Measurements from ENCODE around the gene SERINC2. TPM values are rescaled to one million over a fixed set of nuclear protein-coding genes. Genes with fewer than 3 reads are reported as not detected.

SERINC2 gene
- polyA plus RNA-seq, 1 donor (not counting 4 experiments of a cell fraction or from before 2014, with no cell fraction given) = 171 TPM

- no peak for TF ChIP-seq EZH2 (IDR thresholded peaks at IDR 0.05; ENCODE audit: low read length)
- TF ChIP-seq, protein P1, sequence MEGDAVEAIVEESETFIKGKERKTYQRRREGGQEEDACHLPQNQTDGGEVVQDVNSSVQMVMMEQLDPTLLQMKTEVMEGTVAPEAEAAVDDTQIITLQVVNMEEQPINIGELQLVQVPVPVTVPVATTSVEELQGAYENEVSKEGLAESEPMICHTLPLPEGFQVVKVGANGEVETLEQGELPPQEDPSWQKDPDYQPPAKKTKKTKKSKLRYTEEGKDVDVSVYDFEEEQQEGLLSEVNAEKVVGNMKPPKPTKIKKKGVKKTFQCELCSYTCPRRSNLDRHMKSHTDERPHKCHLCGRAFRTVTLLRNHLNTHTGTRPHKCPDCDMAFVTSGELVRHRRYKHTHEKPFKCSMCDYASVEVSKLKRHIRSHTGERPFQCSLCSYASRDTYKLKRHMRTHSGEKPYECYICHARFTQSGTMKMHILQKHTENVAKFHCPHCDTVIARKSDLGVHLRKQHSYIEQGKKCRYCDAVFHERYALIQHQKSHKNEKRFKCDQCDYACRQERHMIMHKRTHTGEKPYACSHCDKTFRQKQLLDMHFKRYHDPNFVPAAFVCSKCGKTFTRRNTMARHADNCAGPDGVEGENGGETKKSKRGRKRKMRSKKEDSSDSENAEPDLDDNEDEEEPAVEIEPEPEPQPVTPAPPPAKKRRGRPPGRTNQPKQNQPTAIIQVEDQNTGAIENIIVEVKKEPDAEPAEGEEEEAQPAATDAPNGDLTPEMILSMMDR (optimal IDR thresholded peaks at IDR 0.05 in 1 of 3, IDR thresholded peaks at IDR 0.05 in 1 of 3, conservative IDR thresholded peaks at IDR 0.05 in 1 of 3; ENCODE audit: extremely low read depth in 1 of 3, insufficient read depth in 2 of 3, low read length in 3 of 3) = no peak
- H3K27me3 ChIP-seq (ENCODE audit: control insufficient read depth, extremely low read depth, insufficient read depth, low read length) = no peaks in the 10 kb centered on the region
- no peaks in the 10 kb centered on the region for H4K20me1 ChIP-seq (ENCODE audit: control insufficient read depth, extremely low read depth, insufficient read depth, low read length)
- H3K4me3 ChIP-seq (ENCODE audit: control insufficient read depth in 2 of 3, extremely low read depth in 1 of 3, insufficient read depth in 2 of 3, low read depth in 1 of 3, low read length in 3 of 3) = no peak overlapping the region
- no peaks in the 10 kb centered on the region for H3K79me2 ChIP-seq (ENCODE audit: control insufficient read depth, insufficient read depth, low read length)
- H3K9ac ChIP-seq (ENCODE audit: control insufficient read depth, extremely low read depth, insufficient read depth, low read length) = no peak overlapping the region
- FAIRE-seq (no peak), DNase-seq (ENCODE audit: low read depth, low spot score) (no peak)
- H3K9me1 ChIP-seq (ENCODE audit: control insufficient read depth, extremely low read depth, insufficient read depth, low read length) = no peaks in the 10 kb centered on the region
- H3K4me2 ChIP-seq (ENCODE audit: control insufficient read depth, extremely low read depth, insufficient read depth, low read depth, low read length) = no peak overlapping the region
- H2AFZ ChIP-seq (ENCODE audit: control insufficient read depth, low read length) = no peak overlapping the region
- H3K9me3 ChIP-seq (ENCODE audit: control insufficient read depth, low read depth, low read length) = no peaks in the 10 kb centered on the region
- no peak overlapping the region for H3K27ac ChIP-seq (ENCODE audit: control insufficient read depth, insufficient read depth, low read length)
- dilution Hi-C loops (cut with MboI; ENCODE audit: extremely low pct_ligation_motif_present, low sequenced_read_pairs) = no loop called here
- H3K36me3 ChIP-seq (ENCODE audit: control insufficient read depth in 2 of 2, extremely low read depth in 1 of 2, insufficient read depth in 2 of 2, low read length in 2 of 2) = no peaks in the 10 kb centered on the region
- no peaks in the 10 kb centered on the region for H3K4me1 ChIP-seq (ENCODE audit: control insufficient read depth, extremely low read depth, insufficient read depth, low read length)
Measured at GRCh38 chr1:31443673-31444072, 30.7 kb downstream of the SERINC2 start.

DNA sequence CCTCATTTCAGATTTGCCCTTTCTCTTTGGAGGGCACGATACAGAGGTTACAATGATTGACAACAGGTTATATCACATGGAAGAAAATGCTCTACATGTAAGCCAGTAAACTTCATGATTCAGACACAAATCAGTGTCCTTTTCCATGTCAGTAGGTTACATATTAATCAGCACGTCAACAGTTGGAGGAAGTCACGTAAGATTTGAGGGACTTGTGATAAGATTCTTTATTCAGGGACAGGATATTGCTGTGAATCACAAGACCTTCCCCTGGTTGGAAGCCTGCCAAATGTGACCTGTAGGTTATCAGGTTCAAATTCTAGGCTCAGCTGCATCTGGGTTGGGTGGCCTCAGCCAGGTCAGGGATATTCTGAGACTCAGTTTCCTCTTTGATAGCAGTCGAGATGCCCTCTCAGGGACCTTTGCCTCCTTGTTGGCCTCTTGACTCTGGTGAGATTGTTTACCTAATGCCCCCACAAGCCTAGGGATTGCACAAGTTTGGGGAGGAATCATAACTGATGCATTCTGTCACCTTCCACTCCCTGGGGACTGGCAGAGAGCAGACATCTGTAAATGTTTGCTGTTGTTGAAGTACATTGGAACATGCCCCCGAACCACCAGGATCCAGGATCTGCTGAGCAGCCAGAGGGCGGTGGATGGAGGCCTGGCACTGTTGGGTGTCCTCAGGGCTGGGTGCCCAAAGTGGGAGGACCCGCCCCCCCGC is 31.9 kb downstream of the SERINC2 start:
- TF ChIP-seq, protein P1 (optimal IDR thresholded peaks at IDR 0.05 in 1 of 3, IDR thresholded peaks at IDR 0.05 in 1 of 3, conservative IDR thresholded peaks at IDR 0.05 in 1 of 3; ENCODE audit: extremely low read depth in 1 of 3, insufficient read depth in 2 of 3, low read length in 3 of 3) = no peak
- no peak for TF ChIP-seq EZH2 (IDR thresholded peaks at IDR 0.05; ENCODE audit: low read length)
- H3K27ac ChIP-seq (ENCODE audit: control insufficient read depth, insufficient read depth, low read length) = no peak overlapping the region
- no peak overlapping the region for H3K9ac ChIP-seq (ENCODE audit: control insufficient read depth, extremely low read depth, insufficient read depth, low read length)
- H2AFZ ChIP-seq (ENCODE audit: control insufficient read depth, low read length) = no peak overlapping the region
- H3K9me3 ChIP-seq (ENCODE audit: control insufficient read depth, low read depth, low read length) = no peaks in the 10 kb centered on the region
- FAIRE-seq (no peak), DNase-seq (ENCODE audit: low read depth, low spot score) (no peak)
- H4K20me1 ChIP-seq (ENCODE audit: control insufficient read depth, extremely low read depth, insufficient read depth, low read length) = no peaks in the 10 kb centered on the region
- dilution Hi-C loops (cut with MboI; ENCODE audit: extremely low pct_ligation_motif_present, low sequenced_read_pairs) = no loop called here
- no peaks in the 10 kb centered on the region for H3K9me1 ChIP-seq (ENCODE audit: control insufficient read depth, extremely low read depth, insufficient read depth, low read length)
- H3K27me3 ChIP-seq (ENCODE audit: control insufficient read depth, extremely low read depth, insufficient read depth, low read length) = no peaks in the 10 kb centered on the region
- no peak overlapping the region for H3K4me2 ChIP-seq (ENCODE audit: control insufficient read depth, extremely low read depth, insufficient read depth, low read depth, low read length)
- H3K36me3 ChIP-seq (ENCODE audit: control insufficient read depth in 2 of 2, extremely low read depth in 1 of 2, insufficient read depth in 2 of 2, low read length in 2 of 2) = no peaks in the 10 kb centered on the region
- H3K4me3 ChIP-seq (ENCODE audit: control insufficient read depth in 2 of 3, extremely low read depth in 1 of 3, insufficient read depth in 2 of 3, low read depth in 1 of 3, low read length in 3 of 3) = no peak overlapping the region
- no peaks in the 10 kb centered on the region for H3K4me1 ChIP-seq (ENCODE audit: control insufficient read depth, extremely low read depth, insufficient read depth, low read length)
- no peaks in the 10 kb centered on the region for H3K79me2 ChIP-seq (ENCODE audit: control insufficient read depth, insufficient read depth, low read length)
